Panc1 (cell line): Measurements from ENCODE around the gene MMP15. TPM values are rescaled to one million over a fixed set of nuclear protein-coding genes. Genes with fewer than 3 reads are reported as not detected.

Experiments used
- ATAC-seq: fragments of 200-7000 bp; cut with Tn5 transposase; 2 replicates; pipeline ENCODE4 v1.9.1; 2020; ENCODE audit warnings: mild to moderate bottlenecking, moderate library complexity
- BruUV-seq: library from RNA; stranded (reverse); fragments of 400-500 nt; replicated peaks from 2 replicates; lab custom pipeline; 2021; lab: Mats Ljungman, UMichigan
- CTCF ChIA-PET: fragments of 300-600 bp; sonication (Branson Sonifier 250); formaldehyde crosslinking; loops from one replicate; lab custom pipeline; 2022; ENCODE audit warnings: antibody characterized with exemption; lab: Charles Lee
- POLR2A ChIA-PET: fragments of 300-600 bp; sonication (Branson Sonifier 250); formaldehyde crosslinking; loops from one replicate; lab custom pipeline; 2022; ENCODE audit warnings: antibody characterized with exemption; lab: Charles Lee
- DNase-seq: peaks from one replicate; pipeline ENCODE4 v3.0.0-alpha.2; 2010; ENCODE audit warnings: low read depth, low spot score
- H3K27ac ChIP-seq: 2 replicates; pipeline ENCODE4 v1.5.1; 2011; ENCODE audit warnings: mild to moderate bottlenecking, low read length, inconsistent platforms
- H3K27me3 ChIP-seq: fragments of 200-500 bp; sonication (Bioruptor generic); 2 replicates; pipeline ENCODE4 v1.6.0; 2014; ENCODE audit warnings: low read length, inconsistent platforms; ENCODE audit not compliant: control insufficient read depth, insufficient read depth
- H3K36me3 ChIP-seq: fragments of 200-500 bp; sonication (Bioruptor generic); 2 replicates; pipeline ENCODE4 v1.5.1; 2014; ENCODE audit warnings: inconsistent platforms, mild to moderate bottlenecking, low read length, moderate library complexity; ENCODE audit not compliant: control insufficient read depth, insufficient read depth
- H3K4me1 ChIP-seq: 2 replicates; pipeline ENCODE4 v1.5.1; 2011; ENCODE audit warnings: inconsistent platforms, mild to moderate bottlenecking, low read length, moderate library complexity; ENCODE audit not compliant: control insufficient read depth, insufficient read depth
- H3K4me3 ChIP-seq, 2 experiments: 2 replicates each; pipeline ENCODE4 v1.5.1; 2011 to 2012; ENCODE audit warnings: low read depth in 2 of 2, low read length in 2 of 2, mild to moderate bottlenecking in 2 of 2, inconsistent platforms in 1 of 2, moderate library complexity in 1 of 2
- H3K9me3 ChIP-seq: fragments of 200-500 bp; sonication (Bioruptor generic); 2 replicates; pipeline ENCODE4 v1.5.1; 2014; ENCODE audit warnings: low read depth, mild to moderate bottlenecking, inconsistent platforms, low read length, moderate library complexity; ENCODE audit not compliant: control insufficient read depth, insufficient read depth
- CTCF ChIP-seq: fragments of 450-650 bp; IDR thresholded peaks from 2 replicates; pipeline ENCODE4 v1.5.1; 2017; ENCODE audit warnings: mild to moderate bottlenecking
- POLR2AphosphoS5 ChIP-seq: IDR thresholded peaks from 2 replicates; pipeline ENCODE4 v1.6.1; 2012; ENCODE audit warnings: mild to moderate bottlenecking, low read depth, low read length, moderate library complexity
- REST ChIP-seq, 2 experiments: IDR thresholded peaks; 2 replicates each; pipeline ENCODE4 v1.6.1; 2011 to 2012; ENCODE audit warnings: low read depth in 2 of 2, control low read depth in 1 of 2, low read length in 1 of 2, mild to moderate bottlenecking in 1 of 2, moderate library complexity in 1 of 2; ENCODE audit not compliant: insufficient read depth in 1 of 2
- SIN3A ChIP-seq: IDR thresholded peaks from 2 replicates; pipeline ENCODE4 v1.6.1; 2012; ENCODE audit warnings: low read depth, mild to moderate bottlenecking, low read length, moderate library complexity, borderline replicate concordance; ENCODE audit not compliant: insufficient read depth
- TCF7L2 ChIP-seq: IDR thresholded peaks from 2 replicates; pipeline ENCODE4 v1.6.1; 2011; ENCODE audit warnings: mild to moderate bottlenecking, low read depth, low read length, inconsistent platforms
- in situ Hi-C: cut with HindIII; loops from 2 replicates; pipeline ENCODE4 v1.10.0; 2016; ENCODE audit warnings: low sequenced_read_pairs, low pct_unique_long_range_greater_than_20kb
- intact Hi-C: fragments of 100-400 bp; cut with micrococcal nuclease; formaldehyde crosslinking; loops from one replicate; pipeline ENCODE4 v1.10.0; 2022; ENCODE audit not compliant: unreplicated experiment
- total RNA-seq: library from RNA; stranded (reverse); gene quantifications from one replicate; pipeline ENCODE4 v1.2.1, GENCODE V29; 2021; ENCODE audit not compliant: unreplicated experiment

Gene MMP15
- total RNA-seq, 1 experiment from 2014 or later: 10.9 TPM

GRCh38 chr16:57984443-57985203, 40.9 kb upstream of the MMP15 start:
- BruUV-seq: no TSS peak
- CTCF ChIA-PET: no interaction called here
- in situ Hi-C loops: no loop called here
- Histone ChIP-seq H3K4me3 (peak overlapping the region; percentile 32 to 38), H3K27ac (no peak overlapping the region), H3K9me3 (no peaks in the 10 kb centered on the region), H3K36me3 (no peaks in the 10 kb centered on the region), H3K4me1 (no peaks in the 10 kb centered on the region), H3K27me3 (no peaks in the 10 kb centered on the region)
- ATAC-seq (peak; percentile 85), DNase-seq (no peak)
- TF ChIP-seq POLR2AphosphoS5: no peak
- no peak for TF ChIP-seq REST (IDR thresholded peaks at IDR 0.05; ENCODE audit: insufficient read depth in 1 of 2, low read depth in 2 of 2, low read length in 1 of 2)
- TF ChIP-seq TCF7L2: no peak
- TF ChIP-seq CTCF: no peak
- TF ChIP-seq SIN3A: no peak
- intact Hi-C loops: no loop called here
- POLR2A ChIA-PET: no interaction called here

GRCh38 chr16:57985204-57986181, 40.1 kb upstream of the MMP15 start:
- BruUV-seq: no TSS peak
- POLR2A ChIA-PET: no interaction called here
- DNase-seq (no peak), ATAC-seq (peak; percentile 33; the same call in 1 of the 2 replicates)
- H3K27ac ChIP-seq: no peak overlapping the region
- no peaks in the 10 kb centered on the region for H3K9me3 ChIP-seq
- peak overlapping the region; percentile 6 to 32; a peak in 3 of 4 replicates for H3K4me3 ChIP-seq
- H3K4me1 ChIP-seq: no peaks in the 10 kb centered on the region
- intact Hi-C loops: no loop called here
- CTCF ChIA-PET: no interaction called here
- in situ Hi-C loops: no loop called here
- H3K36me3 ChIP-seq: no peaks in the 10 kb centered on the region
- no peaks in the 10 kb centered on the region for H3K27me3 ChIP-seq
- no peak for TF ChIP-seq CTCF
- TF ChIP-seq TCF7L2: no peak
- TF ChIP-seq SIN3A: no peak
- no peak for TF ChIP-seq REST (IDR thresholded peaks at IDR 0.05; ENCODE audit: insufficient read depth in 1 of 2, low read depth in 2 of 2, low read length in 1 of 2)
- TF ChIP-seq POLR2AphosphoS5: no peak
